ENCODE data around the gene ZBTB16.

DNA sequence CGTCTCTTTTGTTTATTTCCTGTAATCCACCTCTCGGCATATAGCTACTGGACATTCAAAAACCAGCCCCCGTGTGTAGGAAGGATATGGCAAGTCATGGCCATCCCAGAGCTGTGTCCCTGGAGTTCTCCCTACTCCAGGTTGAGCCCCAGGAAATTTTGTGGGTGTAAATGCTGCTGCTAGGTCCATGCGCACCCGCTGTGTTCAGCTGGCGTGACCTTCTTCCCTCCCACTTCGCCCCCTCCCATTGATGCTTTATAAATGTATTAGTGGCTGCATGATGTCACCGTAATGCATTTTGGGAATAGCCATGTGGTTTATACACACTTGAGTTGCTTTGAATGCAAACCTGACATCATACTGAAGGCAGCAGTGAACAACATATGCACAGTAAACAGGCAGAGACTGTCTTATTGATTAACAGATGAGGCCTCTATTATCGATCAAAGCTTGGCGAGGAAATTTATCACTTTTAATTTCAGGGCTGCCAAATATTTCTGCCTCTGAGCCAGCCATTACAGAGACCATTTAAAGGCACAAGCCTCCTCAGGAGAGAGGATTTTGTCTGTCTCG is 123.0 kb downstream of the ZBTB16 start:
- no peak for TF ChIP-seq POLR2A (IDR thresholded peaks at IDR 0.05; ENCODE audit: low read length)
- TF ChIP-seq GATA1 (IDR thresholded peaks at IDR 0.05; ENCODE audit: low read depth, low read length) = no peak

Measured in erythroblast (primary cell).